GM12878 (cell line): ENCODE results near the gene AEN. TPM values are rescaled to one million over a fixed set of nuclear protein-coding genes. Genes with fewer than 3 reads are reported as not detected.

ENCODE experiments used
- ATAC-seq: fragments of 200-7000 bp; cut with Tn5 transposase; 3 replicates; pipeline ENCODE4 v1.9.1; 2020; ENCODE audit warnings: mild to moderate bottlenecking, moderate library complexity
- BruUV-seq: library from RNA; stranded (reverse); fragments of 400-500 nt; replicated peaks from 2 replicates; lab custom pipeline; 2021; lab: Mats Ljungman, UMichigan
- CTCF ChIA-PET: fragments of 300-600 bp; sonication (Branson Sonifier 250); formaldehyde crosslinking; extraction: SDS; loops from one replicate; lab custom pipeline; 2021; ENCODE audit warnings: inconsistent platforms; lab: Yijun Ruan, JAX
- POLR2A ChIA-PET: fragments of 350-600 bp; formaldehyde crosslinking; extraction: SDS; loops from one replicate; lab custom pipeline; 2021; ENCODE audit warnings: inconsistent platforms; lab: Charles Lee
- RAD21 ChIA-PET: fragments of 300-600 bp; sonication (Branson Sonifier 250); formaldehyde crosslinking; loops from one replicate; lab custom pipeline; 2023; ENCODE audit warnings: antibody characterized with exemption; ENCODE audit not compliant: unreplicated experiment; lab: Charles Lee
- SMC1A ChIA-PET: fragments of 300-600 bp; sonication (Branson Sonifier 250); formaldehyde crosslinking; loops from one replicate; lab custom pipeline; 2023; ENCODE audit not compliant: unreplicated experiment, uncharacterized antibody; lab: Charles Lee
- DNase-seq: peaks from one replicate; pipeline ENCODE4 v3.0.0-alpha.2; 2011; ENCODE audit warnings: low read depth, low spot score
- FAIRE-seq: peaks from 3 replicates; lab custom pipeline; 2011; peaks lifted over from hg19 to GRCh38; lab: Jason Lieb, UNC
- H2AFZ ChIP-seq: 2 replicates; pipeline ENCODE4 v1.6.0; 2011; ENCODE audit warnings: low read depth, low read length, control low read depth; ENCODE audit not compliant: control insufficient read depth
- H3K27ac ChIP-seq: 2 replicates; pipeline ENCODE4 v1.5.1; 2011; ENCODE audit warnings: control low read depth; ENCODE audit not compliant: control insufficient read depth, insufficient read depth
- H3K27me3 ChIP-seq, 2 experiments: replicated peaks in 1 of 2; 2 replicates each; pipeline versions ENCODE4 v1.6.0 to v1.6.1; 2011; ENCODE audit warnings: low read length in 1 of 2; ENCODE audit not compliant: control insufficient read depth in 2 of 2, insufficient read depth in 2 of 2
- H3K36me3 ChIP-seq, 2 experiments: 2 replicates each; pipeline ENCODE4 v1.5.1; 2011; ENCODE audit warnings: low read length in 1 of 2; ENCODE audit not compliant: control insufficient read depth in 2 of 2, insufficient read depth in 2 of 2
- H3K4me1 ChIP-seq: 2 replicates; pipeline ENCODE4 v1.6.1; 2011; ENCODE audit warnings: mild to moderate bottlenecking, low read length, moderate library complexity, mixed read lengths; ENCODE audit not compliant: control insufficient read depth, insufficient read depth
- H3K4me2 ChIP-seq: 2 replicates; pipeline ENCODE4 v1.6.0; 2011; ENCODE audit warnings: control low read depth; ENCODE audit not compliant: control insufficient read depth, insufficient read depth
- H3K4me3 ChIP-seq: fragments of 200-600 bp; sonication (generic); 2 replicates; pipeline ENCODE4 v1.5.1; 2016
- H3K79me2 ChIP-seq: 2 replicates; pipeline ENCODE4 v1.6.0; 2011; ENCODE audit warnings: low read length; ENCODE audit not compliant: control insufficient read depth, insufficient read depth
- H3K9ac ChIP-seq: 2 replicates; pipeline ENCODE4 v1.8.0; 2011; ENCODE audit warnings: low read length, control low read depth, mixed read lengths; ENCODE audit not compliant: control insufficient read depth, insufficient read depth
- H3K9me3 ChIP-seq: replicated peaks from 3 replicates; pipeline ENCODE4 v1.5.1; 2011; ENCODE audit warnings: mild to moderate bottlenecking, low read length; ENCODE audit not compliant: control insufficient read depth, insufficient read depth
- H4K20me1 ChIP-seq: 2 replicates; pipeline ENCODE4 v1.6.0; 2011; ENCODE audit not compliant: control insufficient read depth, insufficient read depth
- ETV6 ChIP-seq, 2 experiments: fragments of 450-650 bp in 1 of 2; IDR thresholded peaks in 1 of 2; conservative IDR thresholded peaks in 1 of 2; 2 replicates each; pipeline ENCODE4 v1.6.1; 2014; ENCODE audit warnings: antibody characterized with exemption in 1 of 2, borderline replicate concordance in 1 of 2, low read depth in 1 of 2, mild to moderate bottlenecking in 1 of 2, moderate library complexity in 1 of 2
- FOS ChIP-seq: IDR thresholded peaks from 3 replicates; pipeline ENCODE4 v1.6.1; 2011; ENCODE audit warnings: borderline replicate concordance; ENCODE audit not compliant: insufficient read length; ENCODE audit errors: extremely low read depth
- JUND ChIP-seq: IDR thresholded peaks from 2 replicates; pipeline ENCODE4 v1.6.1; 2012; ENCODE audit warnings: low read depth, mild to moderate bottlenecking, low read length, improper control_type of control experiment, moderate library complexity
- MTA3 ChIP-seq: IDR thresholded peaks from 2 replicates; pipeline ENCODE4 v1.6.1; 2012; ENCODE audit warnings: low read length, inconsistent platforms, borderline replicate concordance
- RUNX3 ChIP-seq: IDR thresholded peaks from 2 replicates; pipeline ENCODE4 v1.6.1; 2012; ENCODE audit warnings: low read length, inconsistent platforms
- SMAD1 ChIP-seq: fragments of 450-650 bp; IDR thresholded peaks from 2 replicates; pipeline ENCODE4 v1.6.1; 2018; ENCODE audit warnings: mild to moderate bottlenecking, low read depth; ENCODE audit not compliant: partially characterized antibody
- SUPT20H ChIP-seq: IDR thresholded peaks from 2 replicates; pipeline ENCODE4 v1.6.1; 2011; ENCODE audit warnings: low read depth, mild to moderate bottlenecking, low read length, moderate library complexity, borderline replicate concordance; ENCODE audit not compliant: control insufficient read depth
- WRNIP1 ChIP-seq: IDR thresholded peaks from 2 replicates; pipeline ENCODE4 v1.6.1; 2011; ENCODE audit warnings: low read depth, low read length, improper control_type of control experiment, borderline replicate concordance
- ZBED1 ChIP-seq: IDR thresholded peaks from 2 replicates; pipeline ENCODE4 v1.6.1; 2016; ENCODE audit warnings: borderline replicate concordance
- ZNF622 ChIP-seq: fragments of 450-650 bp; IDR thresholded peaks from 2 replicates; pipeline ENCODE4 v1.6.1; 2017; ENCODE audit warnings: mild to moderate bottlenecking, inconsistent platforms
- WGBS: methylation state at CpG from one replicate; pipeline ENCODE4 v1.1.6; 2016; ENCODE audit warnings: low lambda C conversion rate; ENCODE audit not compliant: insufficient replicate concordance, insufficient coverage; ENCODE audit errors: missing lambda C conversion rate; 5-methylcytosine and 5-hydroxymethylcytosine counted together
- in situ Hi-C: fragments of 300-500 bp; cut with MboI; formaldehyde crosslinking; loops from 9 replicates; pipeline ENCODE4 v1.14.3; 2018; ENCODE audit warnings: mixed read lengths
- intact Hi-C: fragments of 100-400 bp; cut with micrococcal nuclease; formaldehyde crosslinking; loops from one replicate; pipeline ENCODE4 v1.14.2; 2022; ENCODE audit not compliant: unreplicated experiment
- polyA plus RNA-seq, 11 experiments: library from polyadenylated mRNA; depleted of rRNA in 4 of 11; unstranded in 6 of 11; stranded (reverse) in 5 of 11; fragments of >200 nt; fragmentation: Nextera tagmentation in 4 of 11; fragmentation: Illumina TruSeq in 1 of 11; extraction: Ambion mirVana in 4 of 11; extraction: Trizol in 1 of 11; gene quantifications; 1 replicate in 1 of 11; 2 replicates in 10 of 11; pipeline versions ENCODE4 v1.2.1 to v1.2.3, GENCODE V29; 2011 to 2016; ENCODE audit warnings: inconsistent platforms in 2 of 11, missing spikeins in 2 of 11, low read depth in 1 of 11
- total RNA-seq, 4 experiments: library from RNA; depleted of rRNA in 3 of 4; stranded (reverse); fragments of >200 nt in 3 of 4; fragmentation: Illumina TruSeq in 1 of 4; extraction: Trizol in 1 of 4; gene quantifications; 2 replicates each; pipeline versions ENCODE4 v1.2.1 to v1.2.3, GENCODE V29; 2013 to 2021
- TF ChIP-seq, protein P1 (sequence below): fragments of 450-650 bp; IDR thresholded peaks from 2 replicates; pipeline ENCODE4 v1.6.1; 2016; ENCODE audit warnings: mild to moderate bottlenecking
- TF ChIP-seq, protein P2 (sequence below): IDR thresholded peaks from 2 replicates; pipeline ENCODE4 v1.6.1; 2012; ENCODE audit warnings: low read length, inconsistent platforms

AEN gene
- total and polyA plus RNA-seq, 10 of the 15 experiments (the other 5 are each of a cell fraction or from before 2014, with no cell fraction given): 11.7 to 81.2 (median 53.7) TPM

DNA sequence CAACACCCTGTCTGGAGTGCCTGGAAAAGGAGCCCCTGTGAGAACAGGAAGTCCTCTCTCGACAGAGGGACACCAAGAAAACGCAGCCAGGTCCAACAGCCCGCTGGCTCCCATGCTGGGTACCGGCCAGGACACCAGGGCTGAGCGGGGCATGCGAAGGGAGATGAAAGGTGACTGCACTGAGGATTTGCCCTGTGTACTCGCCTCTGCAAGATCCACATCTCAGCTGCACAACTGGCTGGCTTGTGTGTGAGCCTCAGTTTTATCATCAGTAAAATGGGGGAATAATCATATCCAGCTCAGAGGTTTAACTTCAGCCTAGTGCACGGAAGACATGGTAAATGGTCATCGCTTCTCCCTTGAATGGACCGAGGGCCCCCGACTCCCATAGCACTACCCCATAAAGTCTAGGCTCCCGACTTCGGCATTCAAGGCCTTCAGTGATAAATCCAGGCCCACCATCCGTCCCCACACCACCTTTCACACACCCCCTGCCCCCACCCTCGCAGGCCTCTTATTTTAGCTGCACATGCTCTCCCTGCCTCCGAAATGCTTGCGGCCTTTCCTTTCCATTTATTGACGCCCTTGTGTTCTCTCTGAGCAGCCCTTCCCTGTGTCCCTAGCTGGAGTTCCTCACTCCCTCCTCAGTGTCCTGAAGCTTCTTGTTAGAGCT, 33.4 kb downstream of the AEN start:
- Histone ChIP-seq H4K20me1 (no peaks in the 10 kb centered on the region), H3K27ac (no peak overlapping the region), H2AFZ (no peak overlapping the region), H3K79me2 (no peaks in the 10 kb centered on the region; the same call in 1 of the 2 replicates), H3K9ac (no peak overlapping the region), H3K4me1 (peaks cover 23% of the 10 kb centered on the region), H3K27me3 (no peaks in the 10 kb centered on the region), H3K4me2 (no peak overlapping the region), H3K9me3 (no peaks in the 10 kb centered on the region), H3K36me3 (peaks cover 0 to 11% of the 10 kb centered on the region in 2 experiments; a peak in 3 of 4 replicates), H3K4me3 (no peak overlapping the region)
- CTCF ChIA-PET: interaction anchor here (0.6 to 5.8 kb wide), 2 partner anchors 30 to 475 kb away, joined by 3 to 61 read pairs; no protein-coding TSS in a partner anchor
- BruUV-seq: no TSS peak
- no peak for FAIRE-seq
- SMC1A ChIA-PET: interaction anchor here (1.4 to 4.9 kb wide), 2 partner anchors 24 to 30 kb away, joined by 4 to 37 read pairs; no protein-coding TSS in a partner anchor
- in situ Hi-C loops: no loop called here
- TF ChIP-seq WRNIP1 (no peak), SMAD1 (no peak), MTA3 (no peak), ZNF622 (no peak), JUND (no peak), SUPT20H (no peak), ETV6 (conservative IDR thresholded peaks at IDR 0.05 in 1 of 2, IDR thresholded peaks at IDR 0.05 in 1 of 2; ENCODE audit: borderline replicate concordance in 1 of 2, low read depth in 1 of 2) (no peak), ZBED1 (no peak), RUNX3 (no peak), FOS (no peak)
- TF ChIP-seq, protein P1, sequence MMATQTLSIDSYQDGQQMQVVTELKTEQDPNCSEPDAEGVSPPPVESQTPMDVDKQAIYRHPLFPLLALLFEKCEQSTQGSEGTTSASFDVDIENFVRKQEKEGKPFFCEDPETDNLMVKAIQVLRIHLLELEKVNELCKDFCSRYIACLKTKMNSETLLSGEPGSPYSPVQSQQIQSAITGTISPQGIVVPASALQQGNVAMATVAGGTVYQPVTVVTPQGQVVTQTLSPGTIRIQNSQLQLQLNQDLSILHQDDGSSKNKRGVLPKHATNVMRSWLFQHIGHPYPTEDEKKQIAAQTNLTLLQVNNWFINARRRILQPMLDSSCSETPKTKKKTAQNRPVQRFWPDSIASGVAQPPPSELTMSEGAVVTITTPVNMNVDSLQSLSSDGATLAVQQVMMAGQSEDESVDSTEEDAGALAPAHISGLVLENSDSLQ: no peak
- TF ChIP-seq, protein P2, sequence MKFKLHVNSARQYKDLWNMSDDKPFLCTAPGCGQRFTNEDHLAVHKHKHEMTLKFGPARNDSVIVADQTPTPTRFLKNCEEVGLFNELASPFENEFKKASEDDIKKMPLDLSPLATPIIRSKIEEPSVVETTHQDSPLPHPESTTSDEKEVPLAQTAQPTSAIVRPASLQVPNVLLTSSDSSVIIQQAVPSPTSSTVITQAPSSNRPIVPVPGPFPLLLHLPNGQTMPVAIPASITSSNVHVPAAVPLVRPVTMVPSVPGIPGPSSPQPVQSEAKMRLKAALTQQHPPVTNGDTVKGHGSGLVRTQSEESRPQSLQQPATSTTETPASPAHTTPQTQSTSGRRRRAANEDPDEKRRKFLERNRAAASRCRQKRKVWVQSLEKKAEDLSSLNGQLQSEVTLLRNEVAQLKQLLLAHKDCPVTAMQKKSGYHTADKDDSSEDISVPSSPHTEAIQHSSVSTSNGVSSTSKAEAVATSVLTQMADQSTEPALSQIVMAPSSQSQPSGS: no peak
- DNase-seq: no peak
- POLR2A ChIA-PET: no interaction called here
- ATAC-seq: no peak
- WGBS: 91% methylated on average over 17 of the region's 18 CpGs
- RAD21 ChIA-PET: interaction anchor here (4.2 kb wide), 1 partner anchor 30 kb away, joined by 40 read pairs; no protein-coding TSS in a partner anchor
- intact Hi-C loops: no loop called here
